Stimulated activated CD4-positive, alpha-beta T cell treated with anti-CD3 and anti-CD28 coated beads, Interleukin-15, amount 100 ng/mL, for 1 hour (primary cell): Measurements from ENCODE around the gene METTL17.
"Not testable (repeated sequence)": the region's sequence is repeated elsewhere in the genome, so short reads cannot be mapped to it uniquely, and the experiment has no call there.

Experiments
- DNase-seq, 2 donors: peaks; one replicate each; pipeline ENCODE4 v3.0.0-alpha.2; 2020; ENCODE audit warnings: low read depth in 1 of 2, low spot score in 1 of 2

The METTL17 gene

DNA sequence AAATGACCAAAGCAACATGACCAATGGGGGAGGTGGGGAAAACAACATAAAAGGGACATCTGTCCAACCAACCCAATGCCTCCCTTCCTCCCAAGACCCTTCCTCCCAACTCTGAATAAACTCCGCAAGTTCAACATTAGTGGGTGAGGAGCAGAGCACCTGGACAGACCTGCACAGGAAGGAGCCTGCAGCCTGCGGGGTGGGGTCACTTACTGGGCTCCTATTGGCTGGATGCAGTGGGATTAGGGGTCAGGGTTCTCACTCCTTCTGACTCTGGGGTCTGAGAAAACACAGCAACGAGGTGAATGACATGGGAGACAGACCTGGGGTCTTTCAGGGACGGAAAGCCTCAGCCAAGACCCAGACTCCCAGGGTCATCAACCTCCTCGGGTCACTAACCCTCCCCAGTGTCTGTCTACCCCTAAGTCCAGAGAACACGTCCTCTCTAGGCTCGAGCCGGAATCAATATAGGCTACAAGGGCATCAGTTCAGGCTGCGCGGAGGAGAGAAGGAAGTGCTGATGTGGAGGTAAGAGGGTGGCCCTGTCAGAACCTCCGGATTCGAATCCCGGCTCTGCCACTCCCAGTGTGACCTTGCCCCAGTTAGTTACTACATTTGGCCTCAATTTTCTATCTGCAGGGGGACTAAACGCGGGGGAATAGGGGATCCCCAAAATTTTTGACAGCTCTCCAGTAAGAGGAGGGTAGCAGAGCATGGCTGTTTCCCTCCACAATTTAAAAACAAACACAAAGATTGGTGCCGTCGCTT lies 34.2 kb downstream of the METTL17 start:
- DNase-seq = no peak

DNA sequence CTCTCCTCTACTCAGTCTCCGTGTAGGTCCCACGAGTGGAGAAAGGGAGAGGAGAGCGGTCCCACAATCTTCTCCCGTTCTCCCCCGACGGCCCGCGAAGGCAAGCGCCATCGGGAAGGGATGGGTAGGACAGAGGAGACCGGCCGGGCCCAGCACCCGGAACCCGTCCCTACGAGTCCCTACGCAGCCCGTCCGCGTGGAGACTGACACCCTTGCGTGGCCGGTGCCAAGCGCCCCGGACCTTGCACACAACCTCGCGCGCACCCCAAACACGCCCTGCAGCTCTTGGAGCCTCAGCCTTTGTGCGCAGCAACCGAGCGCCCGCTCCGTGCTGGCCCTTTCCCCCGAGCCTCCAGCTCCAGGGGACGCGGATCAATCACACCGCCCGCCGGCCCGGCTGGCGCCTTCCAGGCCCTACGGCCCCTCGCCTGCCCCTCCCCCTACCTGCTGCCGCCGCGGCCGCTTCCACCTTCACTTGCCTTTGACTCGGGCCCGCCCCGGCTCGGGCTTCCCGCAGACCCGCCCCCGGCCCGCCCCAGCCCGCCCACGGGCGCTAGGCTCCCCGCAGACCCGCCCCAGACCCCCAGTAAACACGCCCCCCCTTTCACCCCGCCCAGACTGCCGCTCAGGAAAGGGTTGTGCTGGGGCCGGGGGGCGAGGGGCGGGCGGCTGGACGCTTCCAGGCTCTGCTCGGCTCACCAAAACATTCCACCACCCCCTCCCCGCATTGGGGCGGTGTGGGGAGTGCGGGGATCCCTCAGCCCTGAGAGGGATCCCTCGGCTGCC lies 35.0 kb downstream of the METTL17 start, which contains the start of gene NDRG2:
Gene NDRG2, minus strand, starts transcription at position 477 of the 786 bp plus-strand sequence. CDS start 1,746 bp downstream, outside the sequence.
- peak; percentile 53 to 57 for DNase-seq

DNA sequence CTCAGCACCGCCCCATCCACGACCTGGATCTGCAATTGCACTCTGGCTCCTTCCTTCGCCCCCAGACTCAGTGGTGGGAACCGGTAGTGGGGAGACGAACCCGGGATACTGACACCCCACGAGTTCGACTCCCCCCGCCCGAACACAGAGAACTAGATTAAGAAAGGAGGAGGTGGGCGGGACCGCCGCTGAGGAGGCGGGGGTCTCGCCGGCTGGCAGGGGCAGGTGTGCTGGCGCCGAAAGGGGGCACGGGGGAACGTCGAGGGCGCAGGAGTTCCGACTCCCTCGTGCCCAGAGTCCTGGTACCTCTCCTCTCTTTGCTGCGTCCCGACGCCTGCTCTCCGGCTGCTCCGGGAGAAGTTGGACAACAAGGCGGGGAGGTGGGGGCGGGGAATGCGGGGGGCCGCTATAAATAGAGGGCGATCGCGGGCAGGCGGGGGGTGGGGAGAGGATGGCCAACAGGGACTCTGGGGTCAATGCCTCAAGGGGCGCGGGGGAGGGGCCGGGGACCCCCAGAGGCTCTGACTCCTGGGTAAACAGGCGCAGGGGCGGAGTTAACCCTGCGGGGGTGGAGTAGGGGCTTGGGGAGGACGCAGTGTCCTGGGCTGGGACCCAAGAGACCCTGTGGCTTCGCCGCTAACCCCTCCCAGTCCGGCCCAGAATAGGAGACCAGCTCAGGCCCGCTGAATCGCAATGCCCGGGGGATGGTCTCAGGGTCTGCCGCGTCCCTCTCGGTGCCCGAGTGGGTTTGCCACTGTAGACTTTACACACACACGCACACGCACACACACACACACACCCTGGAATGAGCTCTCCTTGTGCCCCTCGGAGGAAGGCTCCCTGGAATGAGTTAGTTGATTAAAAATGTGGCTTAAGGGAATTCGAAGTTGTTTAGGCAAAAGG lies 35.8 kb downstream of the METTL17 start:
- no peak for DNase-seq

DNA sequence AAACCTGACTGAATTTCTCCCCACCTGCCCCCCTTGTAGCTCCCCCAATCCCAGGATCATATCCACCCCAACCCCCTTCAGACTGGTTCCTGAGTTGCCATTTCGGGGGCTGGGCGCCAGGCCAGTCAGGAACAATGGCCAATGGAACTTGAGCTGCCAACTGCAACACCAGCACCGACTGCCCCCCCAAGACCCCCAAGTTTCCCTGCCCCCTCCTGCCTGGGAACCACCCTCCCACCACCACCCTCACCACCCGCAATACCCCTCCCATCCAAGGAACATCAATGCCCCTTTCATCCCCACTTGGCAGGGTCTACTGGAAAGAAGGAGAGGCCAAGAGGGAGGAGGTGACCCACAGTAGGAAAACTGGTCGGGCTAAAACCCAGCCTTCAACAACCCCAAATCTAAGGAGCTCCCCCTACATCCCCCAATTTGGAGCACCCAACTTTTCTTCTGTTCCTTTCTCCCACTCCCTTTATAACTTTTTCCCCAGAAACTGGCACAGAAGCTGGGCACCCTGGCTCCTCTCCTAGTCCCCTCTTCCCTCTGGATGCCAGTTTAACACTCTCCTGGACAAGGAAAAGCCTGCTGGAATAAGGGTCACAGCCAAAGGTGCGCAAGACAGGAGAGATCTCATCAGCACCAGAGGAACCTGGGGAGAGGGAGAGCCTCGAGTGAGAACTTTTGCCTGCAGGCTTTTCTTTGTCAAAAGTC lies 36.7 kb downstream of the METTL17 start:
- no peak for DNase-seq

DNA sequence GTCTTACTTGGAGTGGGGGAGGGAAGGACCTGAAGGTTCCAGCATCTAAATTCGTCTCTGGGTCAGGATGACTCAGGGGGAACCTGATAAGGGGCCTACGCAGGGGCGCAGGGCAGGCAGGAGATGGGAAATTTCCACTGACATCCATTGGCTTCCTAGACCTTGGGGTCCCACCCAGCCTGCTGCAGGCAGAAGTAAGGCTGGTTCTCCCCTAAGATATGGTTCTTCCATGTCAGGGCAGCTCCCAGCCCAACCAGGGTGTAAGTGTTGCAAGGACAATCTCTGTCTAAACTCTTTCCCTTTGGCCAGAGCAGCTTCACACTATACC lies 37.2 kb downstream of the METTL17 start:
- DNase-seq = no peak

DNA sequence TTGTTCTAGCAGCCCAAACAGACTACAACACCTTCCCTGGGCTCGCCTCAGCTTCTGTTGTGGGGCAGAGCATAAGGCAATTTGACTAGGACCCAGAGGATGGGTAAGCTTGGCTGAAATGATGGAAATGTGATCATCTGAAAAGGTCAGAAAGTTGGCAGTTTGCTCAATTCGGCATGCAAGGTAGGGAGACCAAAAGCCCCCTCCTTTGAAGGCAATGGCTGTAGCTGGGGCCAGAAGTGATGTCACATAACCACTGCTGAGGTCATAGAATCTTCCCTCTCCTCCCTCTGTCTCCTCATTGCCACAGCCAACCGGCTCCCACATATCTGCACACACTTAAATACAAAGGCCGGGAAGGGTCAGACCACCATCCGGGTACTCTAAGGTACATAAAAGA lies 40.1 kb downstream of the METTL17 start, which contains the start of gene TPPP2:
Gene TPPP2, plus strand, starts transcription at position 301 of the 400 bp plus-strand sequence. CDS start 365 bp downstream, outside the sequence.
- DNase-seq = no peak

DNA sequence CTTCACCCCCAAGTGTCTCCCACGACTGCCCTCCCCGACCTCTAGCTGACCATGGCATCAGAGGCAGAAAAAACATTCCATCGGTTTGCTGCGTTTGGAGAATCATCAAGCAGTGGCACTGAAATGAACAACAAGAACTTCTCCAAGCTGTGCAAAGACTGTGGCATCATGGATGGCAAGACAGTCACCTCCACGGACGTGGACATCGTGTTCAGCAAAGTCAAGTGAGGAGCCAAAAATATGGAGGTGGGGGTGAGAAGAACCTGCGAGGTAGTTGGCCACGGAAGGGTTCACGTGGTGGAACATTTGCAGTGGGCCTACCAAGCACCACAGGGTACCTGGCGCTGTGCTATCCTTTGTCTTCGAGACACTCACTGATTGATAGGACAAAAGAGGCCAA lies 40.8 kb downstream of the METTL17 start:
- no peak for DNase-seq

DNA sequence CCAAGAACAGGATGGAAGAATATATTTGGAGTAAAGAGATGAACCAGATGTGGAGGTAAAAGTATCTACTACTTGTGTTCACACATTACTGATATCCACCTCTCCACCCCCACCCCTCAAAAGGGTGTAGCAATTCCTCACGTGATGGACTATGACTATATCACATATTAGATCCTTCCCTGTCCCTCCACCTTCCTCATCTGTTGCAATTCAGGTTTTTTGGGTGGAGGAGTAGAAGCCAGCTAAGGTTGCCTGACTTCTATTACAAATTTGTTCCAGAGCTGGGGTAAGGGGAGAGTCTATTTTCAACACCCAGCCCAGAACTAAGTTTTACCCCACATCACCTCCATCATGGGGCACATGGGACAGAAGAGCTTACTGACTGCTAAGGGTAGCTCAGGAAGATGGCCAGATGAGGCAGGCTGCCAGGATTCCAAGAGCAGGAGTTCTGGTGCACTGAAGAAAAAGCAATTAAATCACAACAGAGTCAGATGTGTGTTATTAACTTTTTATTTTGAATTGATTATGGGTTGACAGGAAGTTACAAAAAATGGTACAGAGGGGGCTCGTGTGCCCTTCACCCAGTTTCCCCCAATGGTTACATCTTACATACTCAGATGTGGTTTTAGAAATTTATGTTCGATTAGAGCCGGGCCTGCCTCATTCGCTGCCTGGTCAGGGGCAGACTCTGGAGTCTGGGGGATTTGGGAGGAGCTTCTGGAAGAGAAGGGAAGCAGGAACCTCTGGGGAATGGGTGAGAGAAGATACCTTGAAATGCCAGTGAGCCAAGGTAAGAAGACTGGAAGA lies 42.7 kb downstream of the METTL17 start:
- no peak for DNase-seq

DNA sequence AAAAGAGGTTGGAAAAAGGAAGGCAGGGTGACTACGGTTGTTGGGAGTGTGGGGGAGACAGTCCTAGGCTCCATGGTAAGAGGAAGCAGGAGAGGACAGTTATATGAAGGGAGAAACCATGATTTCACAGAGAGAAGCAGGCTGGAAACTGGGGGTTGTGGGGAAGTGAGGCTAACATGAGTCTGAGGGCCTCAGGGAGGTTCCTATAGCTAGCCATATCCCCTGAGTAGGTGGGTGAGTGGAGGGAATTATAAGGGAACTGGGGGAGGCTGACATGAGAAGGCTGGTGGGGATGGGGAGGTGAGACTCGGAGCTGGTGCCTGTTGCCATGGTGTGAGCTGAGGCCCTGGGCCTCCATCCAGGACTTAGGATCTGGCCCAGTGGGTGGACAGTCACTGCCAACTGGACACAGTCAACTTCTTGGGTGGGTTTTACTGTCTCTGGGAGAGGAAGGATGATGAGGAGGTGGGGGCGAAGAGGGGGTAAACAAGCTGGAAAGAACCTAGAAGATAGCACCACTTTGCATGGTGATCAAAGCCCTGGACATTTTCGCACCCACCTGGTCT lies 43.4 kb downstream of the METTL17 start:
- DNase-seq = no peak

DNA sequence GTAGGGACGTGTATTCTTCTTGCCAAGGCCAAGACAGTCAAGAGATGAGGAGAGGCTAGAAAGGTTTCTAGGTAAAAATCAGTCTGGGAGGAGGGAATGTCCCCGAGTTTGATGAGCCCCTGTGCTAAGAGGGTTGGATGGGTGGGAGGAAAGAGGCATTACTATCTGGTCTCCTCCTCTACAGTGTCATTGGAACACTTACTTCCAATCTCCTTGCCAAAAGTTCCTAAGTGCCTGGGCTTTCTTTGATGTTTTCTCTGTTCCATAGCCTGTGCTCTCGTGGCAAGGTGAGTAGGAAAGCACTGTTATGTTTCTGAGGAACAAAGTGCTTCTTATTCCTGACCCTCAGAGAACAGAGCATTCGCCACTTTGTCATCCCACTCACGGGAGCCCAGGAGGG lies 44.9 kb downstream of the METTL17 start, which contains the start of gene RNASE13:
Gene RNASE13, minus strand, starts transcription at position 101 of the 400 bp plus-strand sequence. CDS start 519 bp downstream, outside the sequence.
- no peak for DNase-seq

DNA sequence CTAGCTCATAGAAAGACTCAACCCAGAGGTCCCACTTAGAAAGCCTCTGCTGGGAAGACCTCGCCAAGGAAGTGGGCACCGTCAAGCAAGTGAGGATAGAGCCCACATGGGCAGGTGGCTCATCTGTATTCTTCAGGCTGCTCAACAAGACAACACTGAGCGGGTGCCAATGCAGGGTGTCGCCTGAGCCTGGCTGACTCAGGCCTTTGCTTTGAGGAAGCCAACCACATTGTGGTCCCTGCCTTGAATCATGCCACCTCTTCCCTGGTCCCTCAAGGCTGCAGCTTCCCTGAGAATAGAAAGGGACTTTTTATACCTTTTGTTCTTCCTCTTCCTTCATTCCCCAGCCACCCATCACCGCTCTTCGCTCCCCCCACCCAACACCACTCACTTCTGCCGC lies 47.0 kb downstream of the METTL17 start:
- DNase-seq = no peak

DNA sequence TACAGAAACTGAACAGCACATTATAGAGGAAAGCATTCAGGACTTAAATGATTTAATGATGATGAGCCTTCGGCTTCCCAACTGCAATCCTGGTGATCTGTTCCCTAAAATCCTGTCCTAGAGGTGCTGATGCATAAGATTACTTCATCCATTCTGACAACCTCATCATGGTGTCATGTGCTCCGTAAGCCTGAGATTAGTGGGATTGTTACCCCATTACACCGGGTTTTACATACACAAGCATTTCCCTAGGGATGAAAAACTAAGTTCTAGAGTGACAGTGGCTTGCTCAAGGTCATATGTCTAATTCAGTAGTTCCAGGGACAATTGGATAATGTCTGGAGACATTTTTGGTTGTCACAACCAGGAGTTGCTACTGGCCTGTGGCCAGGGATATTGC lies 47.4 kb downstream of the METTL17 start:
- DNase-seq = no peak

DNA sequence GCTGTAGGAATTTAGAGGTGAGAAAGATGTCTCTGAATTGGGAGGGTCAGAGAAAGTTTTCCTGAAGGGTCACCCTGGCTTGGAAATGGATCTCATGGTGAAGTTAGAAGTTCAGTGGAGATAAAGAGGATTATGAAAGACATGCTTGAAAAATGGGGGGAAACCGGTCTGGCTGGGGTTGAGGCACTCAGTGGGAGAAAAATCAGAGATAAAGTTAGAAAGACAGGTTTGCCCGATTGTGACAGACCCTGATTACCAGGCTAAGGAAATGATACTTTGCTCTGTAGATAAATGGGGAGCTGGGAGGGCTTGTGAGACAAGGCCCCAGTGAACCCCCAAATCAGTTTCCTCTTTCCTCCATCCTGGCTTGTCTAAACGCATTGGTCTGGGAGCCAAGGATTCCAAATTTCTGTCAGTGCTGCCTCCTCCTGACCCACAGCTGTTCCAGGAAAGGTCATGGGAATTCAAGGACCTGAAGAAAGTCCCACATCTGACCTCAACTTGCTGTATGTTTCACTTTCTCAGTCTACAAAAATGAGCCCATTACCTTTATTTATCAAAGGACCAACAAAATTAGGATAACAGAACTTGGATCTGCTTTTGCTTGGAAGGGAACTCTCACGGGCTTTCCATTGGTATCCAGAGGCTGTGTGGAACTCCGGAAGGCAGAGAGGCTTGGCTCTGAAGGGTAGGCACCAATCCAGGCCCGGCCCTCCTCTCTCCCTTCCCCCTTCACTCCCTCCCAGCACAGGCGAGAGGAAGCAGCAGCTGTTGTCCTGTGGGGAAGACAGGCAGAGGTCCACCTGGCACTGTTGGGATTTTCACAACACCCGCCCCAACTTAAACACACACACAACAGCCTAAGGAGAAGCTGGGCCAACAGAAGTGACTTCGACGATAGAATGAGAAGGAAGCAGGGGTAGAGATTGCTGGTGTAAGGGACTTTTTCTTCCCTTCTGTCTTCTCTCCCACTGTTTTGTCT lies 49.0 kb downstream of the METTL17 start:
- DNase-seq = no peak

DNA sequence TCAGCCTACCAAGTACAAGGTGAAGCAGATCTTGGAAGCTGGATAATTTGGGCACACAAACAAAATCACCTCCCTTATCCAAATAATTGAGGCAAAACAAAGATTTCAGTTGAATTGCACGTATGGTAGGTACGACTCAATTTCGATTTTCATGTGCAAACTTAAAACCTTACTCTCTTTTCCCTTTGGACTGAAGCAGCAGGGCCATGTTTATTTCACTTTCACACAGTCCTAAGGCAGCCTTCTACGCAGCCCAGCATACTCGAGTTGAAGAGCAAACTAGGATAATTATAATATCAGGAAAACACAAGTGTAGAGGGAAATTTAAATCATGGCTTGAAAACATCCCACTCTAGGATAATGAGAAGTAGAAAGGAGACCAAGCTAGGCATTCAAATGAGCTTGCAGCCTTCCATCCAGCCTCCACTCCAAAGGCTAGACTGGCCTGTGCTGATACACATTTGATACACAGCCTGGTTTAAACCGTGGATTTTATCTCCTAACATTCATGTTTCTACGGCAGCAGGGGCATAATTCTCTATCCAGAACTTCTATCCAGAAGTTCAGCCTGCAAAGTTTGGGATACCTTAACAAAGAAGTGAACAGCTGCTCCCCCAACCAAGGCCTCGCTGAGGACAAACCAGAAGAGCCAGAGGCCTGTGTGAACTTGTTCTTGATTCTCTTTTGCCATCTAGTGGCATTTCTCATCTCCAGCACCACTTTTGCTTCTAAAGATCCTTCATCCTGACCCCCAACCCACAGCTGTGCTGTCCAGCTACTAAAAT lies 50.0 kb downstream of the METTL17 start:
- DNase-seq = no peak

DNA sequence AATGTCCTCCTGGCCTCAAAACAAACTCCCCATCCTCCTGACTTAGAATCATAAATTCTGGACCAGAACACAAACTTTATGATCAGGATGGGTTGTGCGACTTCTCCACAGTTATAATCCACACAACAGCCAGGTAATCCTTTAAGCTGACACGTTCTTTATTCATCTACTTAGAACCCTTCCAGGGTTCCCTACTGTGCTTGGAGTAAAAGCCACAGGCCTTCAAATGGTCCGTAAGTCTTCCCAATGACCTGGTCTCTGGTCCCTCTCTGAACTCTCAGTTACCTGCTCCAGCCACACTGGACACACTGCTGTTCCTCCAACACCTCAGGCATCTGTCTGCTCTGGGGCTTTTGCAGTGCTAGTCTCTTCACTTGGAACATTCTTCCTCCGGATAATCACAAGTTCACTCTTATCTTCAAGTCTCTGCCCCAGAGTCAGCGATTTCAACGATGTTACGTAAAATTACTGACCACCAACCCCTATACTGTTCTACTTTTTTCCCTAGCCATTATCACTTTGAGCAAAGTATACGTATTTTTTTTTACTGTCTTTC lies 50.7 kb downstream of the METTL17 start:
- no peak for DNase-seq

DNA sequence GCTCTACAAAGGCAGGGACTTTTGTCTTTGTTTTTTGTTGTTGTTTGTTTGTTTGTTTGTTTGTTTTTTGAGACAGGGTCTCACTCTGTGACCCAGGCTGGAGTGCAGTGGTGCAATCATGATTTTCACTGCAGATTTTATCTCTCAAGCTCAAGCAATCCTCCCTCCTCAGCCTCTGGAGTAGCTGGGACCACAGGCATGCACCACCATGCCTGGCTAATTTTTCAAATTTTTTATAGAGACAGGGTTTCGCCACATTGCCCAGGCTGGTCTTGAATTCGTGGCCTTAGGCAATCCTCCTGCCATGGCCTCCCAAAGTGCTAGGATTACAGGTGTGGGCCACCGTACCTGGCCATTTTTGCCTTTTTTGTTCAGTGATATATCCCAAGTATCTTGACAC lies 51.2 kb downstream of the METTL17 start:
- not testable (repeated sequence) for DNase-seq
